Measurements from ENCODE around the gene GPR65. TPM values are rescaled to one million over a fixed set of nuclear protein-coding genes. Genes with fewer than 3 reads are reported as not detected.

The GPR65 gene
- total RNA-seq, 1 experiment from 2014 or later = not detected

- Mint-ChIP-seq H3K36me3 (ENCODE audit: insufficient read depth in 1 of 3, low read depth in 3 of 3) (no peaks in the 10 kb centered on the region), H3K9me3 (no peaks in the 10 kb centered on the region), H3K27me3 (ENCODE audit: low read depth) (no peaks in the 10 kb centered on the region), H3K4me3 (no peak overlapping the region), H3K4me1 (no peaks in the 10 kb centered on the region), H3K27ac (no peak overlapping the region)
- no peak overlapping the region for H2BK15ac ChIP-seq (ENCODE audit: low read depth, low read length)
- no CpG with 5 or more reads among the region's 1 CpG for WGBS (ENCODE audit: extremely low coverage, insufficient read length, low lambda C conversion rate)
- no peaks in the 10 kb centered on the region for H3K4me1 ChIP-seq (ENCODE audit: insufficient read depth, low read length)
- H2BK12ac ChIP-seq (ENCODE audit: insufficient read length, low read depth, low read length) = no peak overlapping the region
- no peak overlapping the region for H3K18ac ChIP-seq (ENCODE audit: insufficient read length, low read depth, low read length)
- no peak overlapping the region for H2BK120ac ChIP-seq (ENCODE audit: low read depth, low read length, poor library complexity, severe bottlenecking)
- no peak overlapping the region for H4K5ac ChIP-seq (ENCODE audit: insufficient read length, low read depth, low read length)
- H2AFZ ChIP-seq (ENCODE audit: low read length) = no peak overlapping the region
- no peak overlapping the region for H3K4ac ChIP-seq (ENCODE audit: low read depth, low read length)
- H4K8ac ChIP-seq (replicated peaks; ENCODE audit: insufficient read length, low read depth, low read length) = no peak overlapping the region
- no peaks in the 10 kb centered on the region for H3K79me1 ChIP-seq (ENCODE audit: insufficient read depth, low read depth, low read length, poor library complexity, severe bottlenecking)
- no peak overlapping the region for H3K4me2 ChIP-seq (ENCODE audit: insufficient read depth, insufficient read length, low read length)
- no peak overlapping the region for H2AK5ac ChIP-seq (ENCODE audit: insufficient read length, low read length)
- no peak for DNase-seq
- no peak overlapping the region for H4K91ac ChIP-seq (ENCODE audit: insufficient read length, low read depth, low read length)
- H3K27ac ChIP-seq (ENCODE audit: insufficient read length, low read depth, low read length) = no peak overlapping the region
- H3T11ph ChIP-seq (ENCODE audit: low read length) = no peak overlapping the region
- H3K23me2 ChIP-seq (ENCODE audit: insufficient read length, low read depth, low read length, poor library complexity, severe bottlenecking) = no peaks in the 10 kb centered on the region
- H2BK20ac ChIP-seq (ENCODE audit: low read depth, low read length, poor library complexity, severe bottlenecking) = no peak overlapping the region
- H2BK5ac ChIP-seq (ENCODE audit: insufficient read length, low read length) = no peak overlapping the region
- H3K9me3 ChIP-seq (ENCODE audit: control insufficient read depth, low read depth, low read length) = no peaks in the 10 kb centered on the region
- H3K27me3 ChIP-seq (ENCODE audit: insufficient read depth, low read length) = no peaks in the 10 kb centered on the region
- TF ChIP-seq, protein P1, sequence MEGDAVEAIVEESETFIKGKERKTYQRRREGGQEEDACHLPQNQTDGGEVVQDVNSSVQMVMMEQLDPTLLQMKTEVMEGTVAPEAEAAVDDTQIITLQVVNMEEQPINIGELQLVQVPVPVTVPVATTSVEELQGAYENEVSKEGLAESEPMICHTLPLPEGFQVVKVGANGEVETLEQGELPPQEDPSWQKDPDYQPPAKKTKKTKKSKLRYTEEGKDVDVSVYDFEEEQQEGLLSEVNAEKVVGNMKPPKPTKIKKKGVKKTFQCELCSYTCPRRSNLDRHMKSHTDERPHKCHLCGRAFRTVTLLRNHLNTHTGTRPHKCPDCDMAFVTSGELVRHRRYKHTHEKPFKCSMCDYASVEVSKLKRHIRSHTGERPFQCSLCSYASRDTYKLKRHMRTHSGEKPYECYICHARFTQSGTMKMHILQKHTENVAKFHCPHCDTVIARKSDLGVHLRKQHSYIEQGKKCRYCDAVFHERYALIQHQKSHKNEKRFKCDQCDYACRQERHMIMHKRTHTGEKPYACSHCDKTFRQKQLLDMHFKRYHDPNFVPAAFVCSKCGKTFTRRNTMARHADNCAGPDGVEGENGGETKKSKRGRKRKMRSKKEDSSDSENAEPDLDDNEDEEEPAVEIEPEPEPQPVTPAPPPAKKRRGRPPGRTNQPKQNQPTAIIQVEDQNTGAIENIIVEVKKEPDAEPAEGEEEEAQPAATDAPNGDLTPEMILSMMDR (conservative IDR thresholded peaks at IDR 0.05) = no peak
- no peak overlapping the region for H3K14ac ChIP-seq (ENCODE audit: insufficient read depth, low read length)
- no peak overlapping the region for H3K56ac ChIP-seq (ENCODE audit: insufficient read length, low read depth, low read length)
- H3K9ac ChIP-seq (ENCODE audit: extremely low read depth, insufficient read length, low read length) = no peak overlapping the region
- H4K20me1 ChIP-seq (ENCODE audit: control insufficient read depth, insufficient read depth, insufficient read length) = no peaks in the 10 kb centered on the region
- H3K79me2 ChIP-seq (ENCODE audit: insufficient read depth, low read length) = no peaks in the 10 kb centered on the region
- no peak overlapping the region for H3K23ac ChIP-seq (ENCODE audit: insufficient read length, low read depth, low read length)
Measured at GRCh38 chr14:88007608-88008007, 2.7 kb downstream of the GPR65 start.
